Left renal pelvis (tissue), 4 donors: ENCODE measurements around the gene DNAL1. TPM values are rescaled to one million over a fixed set of nuclear protein-coding genes. Genes with fewer than 3 reads are reported as not detected.
"Not testable (repeated sequence)": the region's sequence is repeated elsewhere in the genome, so short reads cannot be mapped to it uniquely, and the experiment has no call there.

Experiments
- DNase-seq, 4 donors: peaks; one replicate each; pipeline ENCODE4 v3.0.0-alpha.2; 2013; ENCODE audit warnings: low read depth in 4 of 4, low spot score in 3 of 4
- polyA plus RNA-seq, 4 donors: library from polyadenylated mRNA; unstranded; fragments of 120-200 nt; gene quantifications; one replicate each; pipeline ENCODE4 v1.2.1, GENCODE V29; 2013; ENCODE audit not compliant: insufficient read length in 4 of 4

DNAL1 gene
- polyA plus RNA-seq, 4 donors = 13.5 to 32.7 (median 21.9) TPM

DNA sequence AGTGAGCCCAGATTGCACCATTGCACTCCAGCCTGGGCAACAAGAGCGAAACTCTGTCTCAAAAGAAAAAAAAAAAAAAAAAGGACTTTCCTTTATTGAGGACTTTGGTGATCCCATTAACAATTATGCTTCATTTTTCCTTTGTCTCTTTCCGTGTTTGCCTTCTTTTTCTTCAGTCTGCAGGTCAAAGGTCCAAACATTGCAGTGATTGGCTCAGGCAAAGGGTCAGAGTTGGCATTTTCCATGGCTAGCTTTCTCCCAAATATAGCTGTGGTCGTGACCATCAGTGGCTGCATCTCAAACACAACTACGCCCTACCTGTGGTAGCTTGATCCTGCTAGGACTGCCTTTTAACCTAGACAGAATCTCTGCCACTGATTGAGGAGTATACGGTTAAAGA, 7.0 kb upstream of the DNAL1 start:
- no peak for DNase-seq

DNA sequence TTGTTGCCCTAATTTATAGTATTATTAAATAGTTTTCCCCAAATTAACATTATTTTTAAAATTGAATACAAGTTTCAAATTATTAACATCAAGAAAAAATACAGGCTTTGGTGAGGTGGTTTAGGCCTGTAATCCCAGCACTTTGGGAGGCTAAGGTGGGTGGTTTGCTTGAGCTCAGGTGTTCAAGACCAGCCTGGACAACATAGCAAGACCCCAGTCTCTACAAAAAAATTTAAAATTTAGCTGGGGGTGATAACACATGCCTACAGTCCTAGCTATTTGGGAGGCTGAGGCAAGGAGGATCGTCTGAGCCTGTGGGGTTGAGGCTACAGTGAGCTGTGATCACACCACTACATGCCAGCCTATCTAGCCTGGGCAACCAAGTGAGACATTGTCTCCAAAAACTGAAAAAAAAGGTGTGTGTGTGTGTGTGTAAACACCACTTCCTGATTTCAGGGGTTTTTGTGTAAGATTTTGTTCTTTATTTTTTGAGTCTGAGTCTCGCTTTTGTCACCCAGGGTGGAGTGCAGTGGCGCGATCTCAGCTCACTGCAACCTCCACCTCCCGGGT, 3.9 kb upstream of the DNAL1 start:
- no peak for DNase-seq

DNA sequence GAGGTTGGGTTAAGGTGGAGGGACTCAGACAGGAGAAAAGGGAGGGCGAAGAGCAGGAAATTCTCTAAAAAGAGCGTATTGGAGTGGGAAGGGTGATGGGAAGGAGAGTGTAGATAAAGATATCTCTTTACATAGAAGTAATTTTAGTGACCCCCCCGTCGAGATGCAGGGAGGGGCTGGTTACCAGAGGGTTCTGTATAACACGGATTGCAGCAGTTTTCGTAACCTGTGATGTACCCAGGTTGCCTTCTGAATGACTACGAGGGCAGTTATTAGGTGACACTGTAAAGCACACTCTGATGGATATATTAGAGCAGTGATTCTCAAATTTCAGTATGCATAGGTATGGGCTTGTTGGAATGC, 443 bp downstream of the DNAL1 start:
- no peak for DNase-seq

DNA sequence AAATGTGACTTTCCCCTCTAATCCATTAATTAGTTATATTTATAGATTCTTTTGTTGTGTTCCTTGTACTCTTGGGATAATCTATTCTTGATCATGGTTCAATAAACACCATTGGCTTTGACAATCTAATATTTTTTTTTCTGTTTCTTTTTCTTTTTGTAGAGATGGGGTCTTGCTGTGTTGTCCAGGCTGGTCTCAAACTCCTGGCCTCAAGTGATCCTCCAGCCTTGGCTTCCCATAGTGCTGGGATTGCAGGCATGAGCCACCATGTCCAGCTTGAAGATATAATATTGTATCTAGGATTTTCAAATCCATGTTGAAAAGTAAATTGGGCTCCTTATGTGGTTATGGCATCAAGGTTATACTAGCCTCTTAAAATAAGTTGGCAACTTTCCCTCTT, 6.2 kb downstream of the DNAL1 start:
- no peak for DNase-seq

DNA sequence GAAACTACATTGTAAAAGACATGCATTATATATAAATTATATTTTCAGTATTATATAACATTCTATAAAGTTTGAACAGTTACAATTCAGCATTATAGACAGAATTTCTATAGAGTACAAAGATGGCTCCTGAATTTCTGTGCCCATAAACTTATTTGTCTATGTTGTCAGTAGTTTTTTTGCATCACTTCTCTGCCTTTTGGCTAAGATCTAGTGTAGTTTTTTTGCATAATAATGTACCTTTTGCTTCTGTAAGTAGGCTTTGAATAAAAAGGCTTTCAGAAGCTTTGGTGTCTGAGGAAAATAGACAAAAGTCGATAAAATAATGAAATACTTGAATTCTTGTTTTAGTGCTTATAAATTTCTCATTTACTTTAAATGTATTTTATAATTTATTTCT, 11.1 kb downstream of the DNAL1 start:
- no peak for DNase-seq

DNA sequence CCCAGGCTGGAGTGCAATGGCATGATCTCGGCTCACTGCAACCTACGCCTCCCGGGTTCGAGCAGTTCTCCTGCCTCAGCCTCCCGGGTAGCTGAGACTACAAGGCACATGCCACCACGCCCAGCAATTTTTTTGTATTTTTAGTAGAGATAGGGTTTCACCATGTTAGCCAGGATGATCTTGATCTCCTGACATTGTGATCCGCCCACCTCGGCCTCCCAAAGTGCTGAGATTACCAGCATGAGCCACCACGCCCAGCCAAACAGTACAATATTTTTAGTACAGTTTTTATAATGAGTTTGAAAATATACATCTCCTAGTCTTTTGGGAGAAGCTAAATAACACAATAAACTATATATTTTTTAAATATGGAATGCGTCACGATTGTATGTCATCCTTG, 14.4 kb downstream of the DNAL1 start:
- DNase-seq = not testable (repeated sequence)

DNA sequence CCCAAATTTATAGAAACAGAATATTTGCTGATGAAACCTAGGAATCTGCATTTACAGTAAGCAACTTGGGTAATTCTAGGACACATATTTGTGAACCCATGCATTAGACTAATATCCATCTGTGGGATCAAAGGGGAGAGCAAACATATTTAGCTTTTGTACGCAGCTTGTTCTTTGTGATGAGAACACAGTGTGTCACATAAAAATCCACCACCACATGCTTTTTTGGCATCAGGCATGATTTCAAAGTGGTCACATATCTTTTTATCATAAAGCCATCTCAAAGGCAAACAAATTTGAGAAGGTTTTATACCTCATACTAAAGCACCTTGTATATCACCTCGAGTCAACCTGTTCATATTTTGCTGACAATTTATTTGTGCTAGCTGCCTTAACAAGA, 15.7 kb downstream of the DNAL1 start:
- no peak for DNase-seq

DNA sequence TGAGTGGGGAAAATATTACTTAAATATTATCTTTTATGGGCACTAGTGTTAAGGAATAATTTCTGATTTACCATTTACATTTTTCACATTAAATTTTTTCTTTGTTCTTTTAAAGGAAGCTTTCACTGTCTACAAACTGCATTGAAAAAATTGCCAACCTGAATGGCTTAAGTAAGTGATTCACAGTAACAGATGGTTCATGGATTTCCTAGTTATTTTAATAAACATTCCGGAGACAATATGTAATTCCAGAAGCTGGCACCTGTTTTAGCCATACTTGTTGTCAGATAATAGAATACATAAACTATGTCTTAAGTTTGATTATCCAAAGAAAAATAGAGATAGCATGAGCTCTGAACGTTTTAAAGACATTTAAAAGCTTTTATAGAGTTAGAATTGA, 17.1 kb downstream of the DNAL1 start:
- no peak for DNase-seq

DNA sequence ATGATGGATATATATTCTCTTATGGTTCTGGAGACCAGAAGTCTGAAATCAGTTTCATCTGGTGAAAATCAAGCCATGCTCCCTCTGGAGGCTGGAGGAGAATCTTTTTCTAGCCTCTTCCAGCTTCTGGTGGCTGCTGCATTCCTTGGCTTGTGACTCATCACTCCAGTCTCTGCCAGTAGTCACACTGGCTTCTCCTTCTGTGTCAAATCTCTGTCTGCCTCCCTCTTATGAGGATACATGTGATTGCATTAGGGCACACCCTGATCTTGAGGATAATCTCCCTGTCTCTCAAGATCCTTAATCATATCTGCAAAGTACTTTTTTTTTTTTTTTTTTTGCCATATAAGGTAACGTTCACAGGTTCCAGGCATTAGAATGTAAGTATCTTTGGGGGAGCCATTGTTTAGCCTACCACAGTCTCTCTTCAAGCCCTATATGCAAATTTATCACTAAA, 17.7 kb downstream of the DNAL1 start:
- DNase-seq = no peak

DNA sequence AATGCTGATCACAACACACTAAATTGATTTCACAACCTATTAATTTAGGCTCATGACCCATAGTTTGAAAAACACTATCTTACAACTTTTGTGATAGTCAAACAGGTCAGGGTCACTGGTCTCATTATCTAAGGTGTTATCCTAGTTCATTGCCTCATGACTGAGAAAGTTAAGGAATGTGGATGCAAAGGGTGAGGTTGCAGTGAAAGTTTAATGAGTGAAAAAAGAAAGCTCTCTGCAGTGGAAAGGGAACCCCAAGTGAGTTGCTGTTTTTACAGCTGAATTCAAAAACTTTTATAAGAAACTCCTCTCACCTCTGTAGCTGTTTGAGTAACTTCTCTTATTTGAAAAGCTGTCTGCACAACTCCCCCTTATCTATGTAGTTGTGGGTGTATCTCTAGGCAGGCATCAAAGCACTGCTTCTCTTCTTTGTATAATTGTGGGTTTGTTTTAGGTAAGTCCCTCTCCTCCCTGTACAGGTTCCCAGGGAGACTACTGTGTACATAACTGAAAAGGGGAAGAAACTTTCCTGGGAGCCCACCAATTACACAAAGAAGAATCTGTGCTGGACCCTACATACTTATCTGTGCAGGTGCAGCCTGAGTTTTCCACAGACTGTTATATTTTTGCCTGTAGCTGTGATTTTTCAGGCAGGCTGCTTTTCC, 18.9 kb downstream of the DNAL1 start:
- DNase-seq = no peak

DNA sequence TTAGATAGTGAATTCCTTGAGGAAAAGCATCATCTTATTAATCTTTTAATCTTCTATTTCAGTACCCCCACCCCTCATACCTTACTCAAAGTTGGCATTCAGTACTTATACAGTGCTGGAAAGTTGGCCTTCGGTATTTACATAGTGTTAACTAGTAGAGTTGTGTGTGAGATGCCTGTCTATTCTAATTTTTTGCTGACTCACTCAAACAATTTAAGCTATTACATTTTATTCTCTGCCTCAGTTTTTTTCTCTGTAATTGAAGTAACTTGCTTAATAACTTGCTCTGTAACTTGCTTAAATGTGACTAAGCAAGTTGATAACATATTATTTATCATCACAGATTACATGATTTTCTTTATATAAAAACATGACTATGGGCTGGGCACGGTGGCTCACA, 20.3 kb downstream of the DNAL1 start:
- DNase-seq = no peak

DNA sequence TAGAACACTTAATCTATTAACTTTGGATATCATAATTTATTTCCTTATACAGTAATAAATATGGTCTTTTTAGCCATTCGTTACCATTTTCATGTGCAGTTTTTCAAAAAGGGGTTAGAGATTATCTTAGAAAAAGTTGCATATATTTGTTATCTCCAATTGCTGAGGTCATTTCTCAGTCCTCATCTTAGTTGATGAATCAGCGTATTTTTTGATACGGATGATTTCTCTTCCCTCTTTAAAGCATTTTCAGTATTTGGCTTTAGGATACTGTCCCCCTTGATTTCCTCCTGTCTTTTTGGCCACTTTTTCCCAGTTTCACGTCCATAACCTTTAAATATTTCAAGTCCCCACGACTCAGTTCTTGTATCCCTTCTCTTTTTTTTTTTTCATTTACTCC, 21.8 kb downstream of the DNAL1 start:
- DNase-seq = no peak

DNA sequence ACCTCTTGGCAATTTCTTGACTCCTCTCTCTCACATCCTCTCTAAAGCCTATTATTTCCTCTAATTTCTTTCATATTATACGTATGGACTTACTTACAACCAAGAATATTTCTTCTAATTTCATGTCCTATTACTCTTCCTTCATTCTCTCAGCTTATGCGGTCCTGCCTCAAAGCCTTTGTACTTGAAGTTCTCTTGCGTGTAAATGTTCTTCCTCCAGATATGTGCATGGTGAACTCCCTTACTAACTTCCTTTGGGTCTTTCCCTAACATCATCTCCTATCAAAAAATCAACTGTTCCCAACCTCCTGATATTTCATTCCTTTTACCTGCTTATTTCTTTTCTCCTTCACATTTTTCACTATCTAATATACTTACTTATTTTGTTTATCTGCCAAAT, 23.1 kb downstream of the DNAL1 start:
- DNase-seq = no peak

DNA sequence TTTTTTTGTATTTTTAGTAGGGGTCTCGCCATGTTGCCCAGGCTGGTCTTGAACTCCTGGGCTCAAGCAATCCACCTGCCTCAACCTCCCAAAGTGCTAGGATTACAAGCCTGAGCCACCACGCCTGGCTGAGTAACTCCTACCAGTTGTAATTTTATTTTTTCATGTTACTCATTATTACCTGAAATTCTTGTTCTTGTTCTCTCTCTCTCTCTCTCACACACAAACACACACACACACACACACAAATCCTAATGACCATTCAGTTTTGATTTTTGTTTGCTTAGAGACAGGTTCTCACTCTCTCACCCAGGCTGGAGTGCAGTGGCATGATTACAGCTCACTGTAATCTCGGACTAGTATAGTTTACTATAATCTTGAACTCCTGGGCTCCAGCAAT, 30.2 kb downstream of the DNAL1 start:
- no peak for DNase-seq

DNA sequence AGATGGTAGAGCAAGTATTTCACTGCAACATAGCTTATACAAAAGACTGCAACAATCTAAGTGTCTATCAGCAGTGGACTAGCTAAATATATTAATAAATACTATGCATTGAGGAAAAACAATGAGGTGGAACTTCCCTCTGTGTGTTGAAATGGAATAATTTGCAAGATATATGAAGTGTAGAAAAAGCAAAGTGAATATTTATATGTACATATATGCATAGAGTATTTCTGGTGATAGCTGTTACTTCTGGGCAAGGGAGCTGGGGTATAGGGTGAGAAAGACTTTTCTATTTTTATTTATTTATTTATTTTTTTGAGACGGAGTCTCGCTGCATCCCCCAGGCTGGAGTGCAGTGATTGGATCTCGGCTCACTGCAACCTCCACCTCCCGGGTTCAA, 33.9 kb downstream of the DNAL1 start:
- DNase-seq = no peak

DNA sequence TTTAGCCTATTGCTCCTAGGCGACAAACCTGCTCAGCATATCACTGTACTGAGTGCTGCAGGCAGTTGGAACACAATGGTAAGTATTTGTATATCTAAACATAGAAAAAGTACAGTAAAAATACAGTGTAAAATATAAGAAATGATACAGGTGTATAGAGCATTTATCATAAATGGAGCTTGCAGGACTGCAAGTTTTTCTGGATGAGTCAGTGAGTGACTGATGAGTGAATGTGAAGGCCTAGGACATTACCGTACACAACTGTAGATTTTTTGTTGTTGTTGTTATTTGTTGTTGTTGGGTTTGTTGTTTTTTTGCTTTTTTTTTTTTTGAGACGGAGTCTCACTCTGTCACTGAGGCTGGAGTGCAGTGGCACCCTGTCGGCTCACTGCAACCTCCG, 36.0 kb downstream of the DNAL1 start:
- DNase-seq = no peak

DNA sequence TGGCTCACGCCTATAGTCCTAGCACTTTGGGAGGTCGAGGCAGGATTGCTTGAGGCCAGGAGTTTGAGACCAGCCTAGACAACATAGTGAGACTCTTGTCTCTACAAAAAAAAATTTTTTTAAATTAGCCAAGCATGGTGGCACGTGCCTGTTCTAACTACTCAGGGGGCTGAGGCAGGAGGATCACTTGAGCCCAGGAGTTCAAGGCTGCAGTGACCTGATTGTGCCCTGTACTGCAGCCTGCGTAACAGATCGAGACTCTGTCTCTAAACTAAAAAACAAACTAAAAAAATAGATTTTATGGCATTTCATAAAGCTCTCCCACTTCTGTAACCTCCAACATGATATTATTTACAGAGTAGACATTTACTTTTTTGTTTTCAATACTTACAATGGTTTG, 39.8 kb downstream of the DNAL1 start:
- no peak for DNase-seq

DNA sequence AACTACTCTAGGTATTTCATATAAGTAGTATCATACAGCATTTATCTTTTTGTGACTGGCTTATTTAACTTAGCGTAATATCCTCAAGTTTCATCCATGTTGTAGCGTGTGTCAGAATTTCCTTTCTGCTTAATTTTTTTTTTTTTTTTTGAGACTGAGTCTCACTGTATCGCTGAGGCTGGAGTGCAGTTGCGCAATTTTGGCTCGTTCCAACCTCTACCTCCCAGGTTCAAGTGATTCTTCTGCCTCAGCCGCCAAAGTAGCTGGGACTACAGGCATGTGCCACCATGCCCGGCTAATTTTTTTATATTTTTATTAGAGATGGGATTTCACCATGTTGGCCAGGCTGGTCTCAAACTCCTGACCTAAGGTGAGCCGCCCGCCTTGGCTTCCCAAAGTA, 40.5 kb downstream of the DNAL1 start:
- DNase-seq = no peak

DNA sequence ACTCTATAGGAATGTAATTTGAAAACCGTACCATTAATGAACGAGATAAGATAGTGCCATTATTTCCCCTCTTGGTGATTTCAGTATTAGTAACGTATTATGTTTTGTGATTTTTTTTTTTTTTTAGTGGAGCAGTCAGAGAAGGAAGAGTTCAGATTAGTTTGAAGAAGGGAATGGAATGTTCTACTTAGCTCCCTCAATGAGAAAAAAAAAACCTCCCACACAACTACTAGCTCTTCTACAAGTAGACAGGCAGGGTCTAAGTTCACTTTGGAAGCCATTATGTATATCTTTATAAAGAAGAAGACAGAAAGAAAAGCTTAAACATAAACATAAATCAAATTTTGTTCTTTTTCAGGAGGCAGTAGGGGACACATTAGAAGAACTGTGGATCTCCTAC, 42.1 kb downstream of the DNAL1 start:
- no peak for DNase-seq

DNA sequence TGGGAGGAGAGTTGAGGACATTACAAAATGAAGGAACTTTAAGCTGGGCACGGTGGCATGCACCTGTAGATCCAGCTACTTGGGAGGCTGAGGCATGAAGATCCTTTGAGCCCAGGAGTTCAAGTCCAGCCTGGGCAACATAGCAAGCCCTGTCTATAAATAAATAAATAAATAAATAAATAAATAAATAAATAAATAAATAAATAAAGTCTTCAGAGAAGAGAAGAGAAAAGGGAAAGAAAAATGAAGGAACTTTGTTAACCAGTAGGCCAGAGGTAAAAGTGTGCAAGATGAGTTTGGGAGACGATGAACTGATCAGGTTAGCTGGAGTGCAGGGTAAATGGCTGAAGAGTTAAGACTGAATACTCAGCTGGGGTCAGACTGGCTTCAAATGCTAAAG, 49.3 kb downstream of the DNAL1 start:
- no peak for DNase-seq

DNA sequence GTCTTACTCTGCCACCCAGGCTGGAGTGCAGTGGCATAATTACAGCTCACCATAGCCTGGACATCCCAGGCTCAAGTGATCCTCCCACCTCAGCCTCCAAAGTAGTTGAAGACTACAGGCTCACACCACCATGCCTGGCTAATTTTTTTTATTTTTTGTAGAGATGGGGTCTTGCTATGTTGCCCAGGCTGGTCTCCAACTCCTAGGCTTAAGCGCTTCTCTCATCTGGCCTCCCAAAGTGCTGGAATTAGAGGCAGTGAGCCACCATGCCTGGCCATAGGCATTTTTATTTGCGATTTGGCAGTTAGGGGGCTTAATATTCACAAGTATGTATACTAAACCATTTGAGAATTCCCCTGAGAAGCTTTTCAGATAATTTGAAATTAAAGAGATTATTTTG, 50.3 kb downstream of the DNAL1 start:
- DNase-seq = no peak

DNA sequence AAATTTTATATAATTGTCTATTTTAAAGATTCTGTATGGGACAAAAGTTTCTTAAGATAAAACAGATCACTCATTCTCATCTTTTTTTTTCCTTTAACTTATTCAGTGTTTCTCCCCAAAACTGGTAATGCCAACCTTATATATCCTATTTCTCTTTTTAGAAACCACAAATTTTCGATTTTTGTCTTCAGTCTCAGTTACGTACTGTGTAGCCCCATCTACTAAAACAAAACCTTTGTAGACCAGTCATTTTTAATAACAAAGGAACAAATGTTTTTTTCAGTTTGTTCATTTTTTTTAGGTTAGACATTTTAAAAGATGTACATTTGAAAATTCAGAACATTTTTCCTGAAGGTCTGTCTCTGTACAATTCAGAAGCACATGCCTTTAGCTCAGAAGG, 51.2 kb downstream of the DNAL1 start:
- no peak for DNase-seq
